HepG2 (cell line): ENCODE data around the gene ADRA2A. TPM values are rescaled to one million over a fixed set of nuclear protein-coding genes. Genes with fewer than 3 reads are reported as not detected.

ENCODE experiments used
- ATAC-seq: fragments of 200-7000 bp; cut with Tn5 transposase; 3 replicates; pipeline ENCODE4 v1.9.1; 2020; ENCODE audit warnings: mild to moderate bottlenecking, moderate library complexity
- BruUV-seq: library from RNA; stranded (reverse); fragments of 400-500 nt; replicated peaks from 2 replicates; lab custom pipeline; 2021; lab: Mats Ljungman, UMichigan
- CTCF ChIA-PET: fragments of 300-600 bp; formaldehyde crosslinking; extraction: SDS; loops from one replicate; lab custom pipeline; 2021; ENCODE audit warnings: low total read pairs, inconsistent platforms, low intra/inter-chr PET ratio; lab: Yijun Ruan, JAX
- POLR2A ChIA-PET: fragments of 350-600 bp; sonication (Branson Sonifier 250); formaldehyde crosslinking; loops from one replicate; lab custom pipeline; 2020; ENCODE audit warnings: antibody characterized with exemption, inconsistent platforms; lab: Yijun Ruan, JAX
- DNase-seq: peaks from one replicate; pipeline ENCODE4 v3.0.0-alpha.2; 2015; ENCODE audit warnings: low spot score
- FAIRE-seq: peaks from 3 replicates; lab custom pipeline; 2011; peaks lifted over from hg19 to GRCh38; lab: Jason Lieb, UNC
- H2AFZ ChIP-seq: one replicate; pipeline ENCODE4 v1.6.1; 2011; ENCODE audit warnings: low read length, inconsistent platforms
- H3K27ac ChIP-seq: fragments of 300-600 bp; 3 replicates; pipeline ENCODE4 v1.8.0; 2011; ENCODE audit warnings: mixed run types, mild to moderate bottlenecking, mixed read lengths, low read length, inconsistent platforms; ENCODE audit not compliant: insufficient read depth; ENCODE audit errors: extremely low read length
- H3K27me3 ChIP-seq, 2 experiments: fragments of 200-600 bp in 1 of 2; 2 replicates in 1 of 2; 3 replicates in 1 of 2; pipeline versions ENCODE4 v1.6.0 to v1.8.0; 2011; ENCODE audit warnings: low read length in 2 of 2, mild to moderate bottlenecking in 2 of 2, moderate library complexity in 2 of 2, inconsistent platforms in 1 of 2; ENCODE audit not compliant: insufficient read depth in 2 of 2, control insufficient read depth in 1 of 2
- H3K36me3 ChIP-seq, 2 experiments: fragments of 200-600 bp in 1 of 2; replicated peaks in 1 of 2; 2 replicates in 1 of 2; 3 replicates in 1 of 2; pipeline versions ENCODE4 v1.5.1 to v1.8.0; 2011; ENCODE audit warnings: low read length in 2 of 2, inconsistent platforms in 1 of 2; ENCODE audit not compliant: insufficient read depth in 2 of 2, control insufficient read depth in 1 of 2
- H3K4me1 ChIP-seq: 2 replicates; pipeline ENCODE4 v1.5.1; 2012; ENCODE audit warnings: low read length, inconsistent platforms; ENCODE audit not compliant: insufficient read depth
- H3K4me2 ChIP-seq: 2 replicates; pipeline ENCODE4 v1.6.0; 2011; ENCODE audit warnings: low read depth, low read length, inconsistent platforms
- H3K4me3 ChIP-seq, 3 experiments: fragments of 200-600 bp in 1 of 3; sonication (generic), shearing (Covaris generic) in 1 of 3; replicated peaks in 1 of 3; 2 replicates each; pipeline ENCODE4 v1.5.1; 2011 to 2016; ENCODE audit warnings: low read length in 3 of 3, inconsistent platforms in 2 of 3, low read depth in 2 of 3, mild to moderate bottlenecking in 2 of 3, control low read depth in 1 of 3, mixed read lengths in 1 of 3; ENCODE audit not compliant: insufficient read depth in 1 of 3
- H3K79me2 ChIP-seq: one replicate; pipeline ENCODE4 v1.6.1; 2011; ENCODE audit warnings: low read length, inconsistent platforms; ENCODE audit not compliant: insufficient read depth
- H3K9ac ChIP-seq: 2 replicates; pipeline ENCODE4 v1.6.0; 2011; ENCODE audit warnings: mild to moderate bottlenecking, low read depth, low read length, inconsistent platforms; ENCODE audit not compliant: insufficient read depth
- H3K9me3 ChIP-seq: 2 replicates; pipeline ENCODE4 v1.5.1; 2012; ENCODE audit warnings: mild to moderate bottlenecking, low read length
- H4K20me1 ChIP-seq: 2 replicates; pipeline ENCODE4 v1.6.0; 2011; ENCODE audit warnings: inconsistent platforms, mild to moderate bottlenecking, low read length, moderate library complexity; ENCODE audit not compliant: insufficient read depth
- IRF2 ChIP-seq: IDR thresholded peaks from 2 replicates; pipeline ENCODE4 v1.6.1; 2018; ENCODE audit warnings: missing genetic modification reagents, missing compliant biosample characterization
- KLF6 ChIP-seq: IDR thresholded peaks from 2 replicates; pipeline ENCODE4 v1.8.0; 2016; ENCODE audit warnings: missing biosample characterization, missing genetic modification reagents
- RARG ChIP-seq: sonication (generic); formaldehyde crosslinking; IDR thresholded peaks from 2 replicates; pipeline ENCODE4 v1.4.0; 2020; ENCODE audit warnings: low read depth, mild to moderate bottlenecking, missing genetic modification reagents
- SALL1 ChIP-seq: sonication (generic); formaldehyde crosslinking; IDR thresholded peaks from 2 replicates; pipeline ENCODE4 v1.8.0; 2022; ENCODE audit warnings: mild to moderate bottlenecking, missing genetic modification reagents
- TFDP1 ChIP-seq: IDR thresholded peaks from 2 replicates; pipeline ENCODE4 v1.6.1; 2016; ENCODE audit warnings: missing compliant biosample characterization, missing genetic modification reagents, borderline replicate concordance
- ZBTB7A ChIP-seq: sonication (generic); formaldehyde crosslinking; IDR thresholded peaks from 2 replicates; pipeline ENCODE4 v1.8.0; 2022; ENCODE audit warnings: mild to moderate bottlenecking, missing genetic modification reagents
- ZNF280D ChIP-seq: sonication (generic); formaldehyde crosslinking; IDR thresholded peaks from 2 replicates; pipeline ENCODE4 v1.5.1; 2020; ENCODE audit warnings: mild to moderate bottlenecking, missing genetic modification reagents
- ZNF30 ChIP-seq: sonication (generic); formaldehyde crosslinking; IDR thresholded peaks from 2 replicates; pipeline ENCODE4 v1.5.0; 2020; ENCODE audit warnings: mild to moderate bottlenecking, missing genetic modification reagents
- ZNF557 ChIP-seq: sonication (generic); formaldehyde crosslinking; IDR thresholded peaks from 2 replicates; pipeline ENCODE4 v1.4.0; 2020; ENCODE audit warnings: missing genetic modification reagents
- ZNF644 ChIP-seq: IDR thresholded peaks from 2 replicates; pipeline ENCODE4 v1.6.1; 2016; ENCODE audit warnings: low read depth
- ZNF674 ChIP-seq: sonication (generic); formaldehyde crosslinking; IDR thresholded peaks from 2 replicates; pipeline ENCODE4 v1.5.0; 2020; ENCODE audit warnings: low read depth, mild to moderate bottlenecking, missing genetic modification reagents
- WGBS: methylation state at CpG from one replicate; pipeline ENCODE4 v1.1.6; 2017; ENCODE audit warnings: low lambda C conversion rate; 5-methylcytosine and 5-hydroxymethylcytosine counted together
- in situ Hi-C: cut with HindIII; loops from 2 replicates; pipeline ENCODE4 v1.10.0; 2017; ENCODE audit warnings: low pct_unique_long_range_greater_than_20kb; ENCODE audit not compliant: extremely low pct_ligation_motif_present
- intact Hi-C: fragments of 100-400 bp; cut with micrococcal nuclease; formaldehyde crosslinking; loops from one replicate; pipeline ENCODE4 v1.10.0; 2022; ENCODE audit not compliant: unreplicated experiment
- polyA plus RNA-seq, 8 experiments: library from polyadenylated mRNA; depleted of rRNA in 3 of 8; stranded (reverse) in 7 of 8; unstranded in 1 of 8; fragments of >200 nt; fragmentation: Illumina TruSeq in 4 of 8; extraction: Trizol in 4 of 8; gene quantifications; 2 replicates each; pipeline versions ENCODE4 v1.2.1 to v1.2.3, GENCODE V29; 2011 to 2016; ENCODE audit warnings: low read depth in 4 of 8, missing spikeins in 1 of 8, mixed read lengths in 1 of 8; ENCODE audit not compliant: insufficient read depth in 1 of 8
- total RNA-seq, 5 experiments: library from RNA; depleted of rRNA; stranded (reverse); fragments of >200 nt; fragmentation: Illumina TruSeq; extraction: Trizol; gene quantifications; 2 replicates each; pipeline ENCODE4 v1.2.3, GENCODE V29; 2016; ENCODE audit warnings: low read depth in 1 of 5
- TF ChIP-seq, protein P1 (sequence below): sonication (generic); formaldehyde crosslinking; IDR thresholded peaks from 2 replicates; pipeline ENCODE4 v1.8.0; 2022; ENCODE audit warnings: mild to moderate bottlenecking, missing genetic modification reagents; ENCODE audit not compliant: insufficient replicate concordance

ADRA2A gene
- total and polyA plus RNA-seq, 2 of the 13 experiments (the other 11 are each of a cell fraction or from before 2014, with no cell fraction given), result 0.01 TPM; not detected in 1

GRCh38 chr10:111075577-111076185 is 1.1 kb upstream of the ADRA2A start:
- no peak overlapping the region for H2AFZ ChIP-seq
- TF ChIP-seq ZNF557 (CRISPR knock-in tag) (no peak), ZNF30 (CRISPR knock-in tag) (no peak), TFDP1 (CRISPR knock-in tag) (no peak), KLF6 (CRISPR knock-in tag) (no peak), ZBTB7A (CRISPR knock-in tag) (no peak), ZNF280D (CRISPR knock-in tag) (no peak), ZNF674 (CRISPR knock-in tag) (no peak), SALL1 (CRISPR knock-in tag) (no peak), ZNF644 (CRISPR knock-in tag) (no peak), RARG (no peak), IRF2 (CRISPR knock-in tag) (no peak)
- TF ChIP-seq, protein P1, sequence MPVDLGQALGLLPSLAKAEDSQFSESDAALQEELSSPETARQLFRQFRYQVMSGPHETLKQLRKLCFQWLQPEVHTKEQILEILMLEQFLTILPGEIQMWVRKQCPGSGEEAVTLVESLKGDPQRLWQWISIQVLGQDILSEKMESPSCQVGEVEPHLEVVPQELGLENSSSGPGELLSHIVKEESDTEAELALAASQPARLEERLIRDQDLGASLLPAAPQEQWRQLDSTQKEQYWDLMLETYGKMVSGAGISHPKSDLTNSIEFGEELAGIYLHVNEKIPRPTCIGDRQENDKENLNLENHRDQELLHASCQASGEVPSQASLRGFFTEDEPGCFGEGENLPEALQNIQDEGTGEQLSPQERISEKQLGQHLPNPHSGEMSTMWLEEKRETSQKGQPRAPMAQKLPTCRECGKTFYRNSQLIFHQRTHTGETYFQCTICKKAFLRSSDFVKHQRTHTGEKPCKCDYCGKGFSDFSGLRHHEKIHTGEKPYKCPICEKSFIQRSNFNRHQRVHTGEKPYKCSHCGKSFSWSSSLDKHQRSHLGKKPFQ, result no peak
- intact Hi-C loops, result no loop called here
- in situ Hi-C loops, result loop anchor here (25.0 kb wide), 1 partner anchor 1237 kb away; no protein-coding TSS in a partner anchor
- H3K27me3 ChIP-seq, result peaks cover 7 to 26% of the 10 kb centered on the region in 2 experiments
- H3K9me3 ChIP-seq, result no peaks in the 10 kb centered on the region
- no peak overlapping the region for H3K4me3 ChIP-seq
- FAIRE-seq (no peak), DNase-seq (no peak), ATAC-seq (no peak; the same call in 2 of the 3 replicates)
- no peaks in the 10 kb centered on the region for H3K36me3 ChIP-seq
- no peaks in the 10 kb centered on the region for H3K79me2 ChIP-seq
- no peaks in the 10 kb centered on the region for H4K20me1 ChIP-seq
- CTCF ChIA-PET, result interaction anchor here (0.9 to 1.9 kb wide), 3 partner anchors 132 to 523 kb away, joined by 3 to 11 read pairs (median 5); no protein-coding TSS in a partner anchor
- no peak overlapping the region for H3K9ac ChIP-seq
- POLR2A ChIA-PET, result no interaction called here
- no peak overlapping the region for H3K27ac ChIP-seq
- 22% methylated on average over 14 of the region's 18 CpGs for WGBS
- peak overlapping the region; percentile 69; the same call in 1 of the 2 replicates for H3K4me2 ChIP-seq
- H3K4me1 ChIP-seq, result no peaks in the 10 kb centered on the region
- BruUV-seq, result no TSS peak
